ENCODE results near the gene NUP35. TPM values are rescaled to one million over a fixed set of nuclear protein-coding genes. Genes with fewer than 3 reads are reported as not detected.

NUP35 gene
- total RNA-seq, 1 donor from 2014 or later: 11.2 TPM

GRCh38 chr2:183204397-183204796 is 80.2 kb downstream of the NUP35 start:
- Histone ChIP-seq H3K4me3 (ENCODE audit: low read depth, low read length) (no peak overlapping the region), H3K36me3 (ENCODE audit: control insufficient read depth, insufficient read depth, low read length) (no peaks in the 10 kb centered on the region), H3K27me3 (ENCODE audit: control insufficient read depth, insufficient read depth, low read length) (no peaks in the 10 kb centered on the region)
- no peak for TF ChIP-seq CTCF (IDR thresholded peaks at IDR 0.05; ENCODE audit: insufficient read depth, low read length, poor library complexity, severe bottlenecking)
- no peak for DNase-seq (ENCODE audit: low read depth)

GRCh38 chr2:183207110-183207509 is 82.9 kb downstream of the NUP35 start:
- no peak for TF ChIP-seq CTCF (IDR thresholded peaks at IDR 0.05; ENCODE audit: insufficient read depth, low read length, poor library complexity, severe bottlenecking)
- DNase-seq (ENCODE audit: low read depth): peak; percentile 35
- Histone ChIP-seq H3K27me3 (ENCODE audit: control insufficient read depth, insufficient read depth, low read length) (no peaks in the 10 kb centered on the region), H3K36me3 (ENCODE audit: control insufficient read depth, insufficient read depth, low read length) (no peaks in the 10 kb centered on the region), H3K4me3 (ENCODE audit: low read depth, low read length) (no peak overlapping the region)

- DNase-seq (ENCODE audit: low read depth): no peak
- H3K36me3 ChIP-seq (ENCODE audit: control insufficient read depth, insufficient read depth, low read length): no peaks in the 10 kb centered on the region
- H3K4me3 ChIP-seq (ENCODE audit: low read depth, low read length): no peak overlapping the region
- no peak for TF ChIP-seq CTCF (IDR thresholded peaks at IDR 0.05; ENCODE audit: insufficient read depth, low read length, poor library complexity, severe bottlenecking)
- H3K27me3 ChIP-seq (ENCODE audit: control insufficient read depth, insufficient read depth, low read length): no peaks in the 10 kb centered on the region
These were observed 85.3 kb downstream of the NUP35 start for GRCh38 chr2:183209395-183210028.

Other genes starting within 250 kb of the NUP35 start
- 155 and 189 TPM in 2 replicates for gene NCKAP1, start 86.0 kb upstream of the NUP35 start, total RNA-seq
- 0.58 and 1.0 TPM in 2 replicates for gene DUSP19, start 45.7 kb upstream of the NUP35 start, total RNA-seq

All from kidney epithelial cell (primary cell).